ENCODE results near the gene AGPAT3.

- TF ChIP-seq CTCF (IDR thresholded peaks at IDR 0.05; ENCODE audit: low read depth, low read length, poor library complexity, severe bottlenecking) (no peak), EZH2phosphoT487 (IDR thresholded peaks at IDR 0.05; ENCODE audit: borderline replicate concordance, low read length) (no peak)
Observed at GRCh38 chr21:44029460-44030087, 164.6 kb downstream of the AGPAT3 start.
